Smooth muscle cell (in vitro differentiated cells): Measurements from ENCODE around the gene PRKCB. TPM values are rescaled to one million over a fixed set of nuclear protein-coding genes. Genes with fewer than 3 reads are reported as not detected.

Experiments
- DNase-seq: peaks from one replicate; lab custom pipeline; 2025; ENCODE audit not compliant: unreplicated experiment; lab: John Stamatoyannopoulos, UW
- H2AFZ ChIP-seq: fragments of 200-600 bp; sonication (generic); 2 replicates; pipeline ENCODE4 v1.6.0; 2016; ENCODE audit warnings: antibody characterized with exemption, low read depth, mild to moderate bottlenecking
- H3F3A ChIP-seq: fragments of 200-600 bp; sonication (generic); 2 replicates; pipeline ENCODE4 v1.6.0; 2017; ENCODE audit warnings: antibody characterized with exemption, low read depth
- H3K27ac ChIP-seq: fragments of 200-600 bp; sonication (generic); 2 replicates; pipeline ENCODE4 v1.5.1; 2016; ENCODE audit warnings: low read depth, mild to moderate bottlenecking
- H3K27me3 ChIP-seq: fragments of 200-600 bp; sonication (generic); 2 replicates; pipeline ENCODE4 v1.6.1; 2016; ENCODE audit warnings: low read depth, mild to moderate bottlenecking
- H3K36me3 ChIP-seq: fragments of 200-600 bp; sonication (generic); 2 replicates; pipeline ENCODE4 v1.5.1; 2016; ENCODE audit warnings: low read depth
- H3K4me1 ChIP-seq: fragments of 200-600 bp; sonication (generic); 2 replicates; pipeline ENCODE4 v1.5.1; 2016; ENCODE audit warnings: low read depth
- H3K4me2 ChIP-seq: fragments of 200-600 bp; sonication (generic); 2 replicates; pipeline ENCODE4 v1.6.0; 2016; ENCODE audit warnings: mild to moderate bottlenecking
- H3K4me3 ChIP-seq: fragments of 200-600 bp; sonication (generic); 2 replicates; pipeline ENCODE4 v1.5.1; 2016; ENCODE audit warnings: mild to moderate bottlenecking
- H3K79me2 ChIP-seq: fragments of 200-600 bp; sonication (generic); 2 replicates; pipeline ENCODE4 v1.6.0; 2016; ENCODE audit warnings: low read depth, mild to moderate bottlenecking
- H3K9ac ChIP-seq: fragments of 200-600 bp; sonication (generic); 2 replicates; pipeline ENCODE4 v1.6.0; 2016; ENCODE audit warnings: low read depth
- H3K9me3 ChIP-seq: fragments of 200-600 bp; sonication (generic); replicated peaks from 2 replicates; pipeline ENCODE4 v1.5.1; 2016; ENCODE audit warnings: low read depth
- H4K20me1 ChIP-seq: fragments of 200-600 bp; sonication (generic); 2 replicates; pipeline ENCODE4 v1.6.0; 2016; ENCODE audit warnings: low read depth
- CTCF ChIP-seq: fragments of 200-600 bp; sonication (generic); IDR thresholded peaks from 2 replicates; pipeline ENCODE4 v1.5.1; 2017; ENCODE audit warnings: borderline replicate concordance, mild to moderate bottlenecking, antibody characterized with exemption; ENCODE audit not compliant: insufficient read depth, poor library complexity, severe bottlenecking
- WGBS: methylation state at CpG from one replicate; pipeline ENCODE4 v1.1.7; 2016; ENCODE audit warnings: low lambda C conversion rate; 5-methylcytosine and 5-hydroxymethylcytosine counted together
- polyA plus RNA-seq: library from polyadenylated mRNA; unstranded; fragments of >200 nt; fragmentation: Nextera tagmentation; extraction: Ambion mirVana; gene quantifications from 2 replicates; pipeline ENCODE4 v1.2.1, GENCODE V29; 2016
- total RNA-seq: library from RNA; depleted of rRNA; stranded (reverse); fragments of >200 nt; gene quantifications from 2 replicates; pipeline ENCODE4 v1.2.3, GENCODE V29; 2014

PRKCB gene
- total and polyA plus RNA-seq, 2 experiments from 2014 or later: 0.36 TPM; not detected in 1

GRCh38 chr16:24123275-24123674 is 287.5 kb downstream of the PRKCB start:
- H3K4me1 ChIP-seq: peaks cover 12% of the 10 kb centered on the region
- no peak overlapping the region for H3K4me3 ChIP-seq
- no peaks in the 10 kb centered on the region for H4K20me1 ChIP-seq
- peaks cover 47% of the 10 kb centered on the region for H3K27me3 ChIP-seq
- no peaks in the 10 kb centered on the region for H3K36me3 ChIP-seq
- no peak for TF ChIP-seq CTCF
- no peak overlapping the region for H2AFZ ChIP-seq
- no peaks in the 10 kb centered on the region for H3K9me3 ChIP-seq
- H3K9ac ChIP-seq: no peak overlapping the region
- DNase-seq: no peak
- no peaks in the 10 kb centered on the region for H3K79me2 ChIP-seq
- H3K4me2 ChIP-seq: no peak overlapping the region
- no peak overlapping the region for H3K27ac ChIP-seq
- 93% methylated on average over 1 of the region's 1 CpG for WGBS
- no peaks in the 10 kb centered on the region for H3F3A ChIP-seq

GRCh38 chr16:24124291-24124690 is 288.5 kb downstream of the PRKCB start:
- Histone ChIP-seq H3F3A (no peaks in the 10 kb centered on the region), H3K4me2 (no peak overlapping the region), H3K27me3 (peaks cover 44% of the 10 kb centered on the region), H3K27ac (no peak overlapping the region), H3K9ac (no peak overlapping the region), H3K4me1 (peaks cover 12% of the 10 kb centered on the region), H3K36me3 (no peaks in the 10 kb centered on the region), H3K79me2 (no peaks in the 10 kb centered on the region), H3K9me3 (no peaks in the 10 kb centered on the region), H4K20me1 (no peaks in the 10 kb centered on the region), H2AFZ (no peak overlapping the region), H3K4me3 (no peak overlapping the region)
- WGBS: 94% methylated on average over 7 of the region's 7 CpGs
- no peak for DNase-seq
- TF ChIP-seq CTCF: no peak

GRCh38 chr16:24125214-24125613 is 289.4 kb downstream of the PRKCB start:
- Histone ChIP-seq H3K27me3 (peaks cover 43% of the 10 kb centered on the region), H3K79me2 (no peaks in the 10 kb centered on the region), H3K4me1 (peaks cover 12% of the 10 kb centered on the region), H3K36me3 (no peaks in the 10 kb centered on the region), H2AFZ (no peak overlapping the region), H3K27ac (no peak overlapping the region), H3K9me3 (no peaks in the 10 kb centered on the region), H3F3A (no peaks in the 10 kb centered on the region), H3K4me2 (no peak overlapping the region), H3K4me3 (no peak overlapping the region), H4K20me1 (no peaks in the 10 kb centered on the region), H3K9ac (no peak overlapping the region)
- DNase-seq: no peak
- 82% methylated on average over 3 of the region's 3 CpGs for WGBS
- no peak for TF ChIP-seq CTCF

GRCh38 chr16:24129412-24129918 is 293.7 kb downstream of the PRKCB start:
- H3K9ac ChIP-seq: no peak overlapping the region
- no peak overlapping the region for H3K4me3 ChIP-seq
- H3K27me3 ChIP-seq: peaks cover 41% of the 10 kb centered on the region
- DNase-seq: no peak
- 89% methylated on average over 4 of the region's 4 CpGs for WGBS
- TF ChIP-seq CTCF: no peak
- H3K4me2 ChIP-seq: no peak overlapping the region
- peaks cover 16% of the 10 kb centered on the region for H3K4me1 ChIP-seq
- H3K9me3 ChIP-seq: no peaks in the 10 kb centered on the region
- no peak overlapping the region for H3K27ac ChIP-seq
- H2AFZ ChIP-seq: no peak overlapping the region
- H3F3A ChIP-seq: no peaks in the 10 kb centered on the region
- no peaks in the 10 kb centered on the region for H4K20me1 ChIP-seq
- H3K79me2 ChIP-seq: no peaks in the 10 kb centered on the region
- no peaks in the 10 kb centered on the region for H3K36me3 ChIP-seq
